HG03460 (cell line): Measurements from ENCODE around the gene KRT26.
"Not testable (repeated sequence)": the region's sequence is repeated elsewhere in the genome, so short reads cannot be mapped to it uniquely, and the experiment has no call there.

Experiments
- ATAC-seq: cut with Tn5 transposase; IDR thresholded peaks from one replicate; pipeline ENCODE4 v1.9.1; 2021; ENCODE audit not compliant: unreplicated experiment

Gene KRT26

DNA sequence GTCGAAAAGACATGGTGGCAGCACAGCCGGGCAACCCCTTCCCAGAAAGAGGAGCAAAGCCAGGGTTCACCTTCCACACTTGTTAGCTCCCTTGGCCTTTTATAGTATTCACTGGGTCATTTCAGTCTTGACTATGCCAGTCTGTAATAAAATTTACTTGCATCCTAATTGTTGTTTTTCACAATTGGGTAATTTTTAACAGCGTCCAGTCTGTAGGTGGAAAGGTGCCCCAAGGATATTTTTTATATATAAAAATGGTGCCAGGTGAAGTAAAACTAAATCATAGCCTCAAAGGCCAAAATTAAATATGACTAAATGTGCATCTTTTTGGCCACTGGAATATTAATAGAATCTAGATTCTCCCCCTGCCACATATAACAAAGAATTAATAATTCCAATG, at the start of gene KRT26:
Gene KRT26 (minus strand): TSS at position 101 of the 400 bp plus-strand sequence. CDS start 88 bp downstream, at position 13.
- ATAC-seq = no peak

DNA sequence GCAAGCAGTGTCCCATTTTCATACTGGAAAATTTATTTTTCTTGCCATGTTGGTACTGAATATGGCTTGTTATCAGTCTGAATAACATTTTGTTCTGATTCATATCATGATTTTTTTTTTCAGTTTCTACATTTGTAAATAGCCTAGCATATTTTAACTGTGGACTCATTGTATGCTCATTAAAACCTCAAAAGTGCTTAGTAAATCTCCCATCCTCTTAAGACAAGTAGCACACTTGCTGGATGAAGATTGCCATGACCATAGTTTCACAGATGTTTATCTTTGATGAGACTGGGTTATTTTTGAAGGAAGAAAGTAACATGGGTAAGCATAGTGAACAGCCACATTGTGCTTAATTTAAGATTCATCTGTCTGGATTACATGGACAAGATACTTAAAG, 49.5 kb upstream of the KRT26 start:
- no peak for ATAC-seq

DNA sequence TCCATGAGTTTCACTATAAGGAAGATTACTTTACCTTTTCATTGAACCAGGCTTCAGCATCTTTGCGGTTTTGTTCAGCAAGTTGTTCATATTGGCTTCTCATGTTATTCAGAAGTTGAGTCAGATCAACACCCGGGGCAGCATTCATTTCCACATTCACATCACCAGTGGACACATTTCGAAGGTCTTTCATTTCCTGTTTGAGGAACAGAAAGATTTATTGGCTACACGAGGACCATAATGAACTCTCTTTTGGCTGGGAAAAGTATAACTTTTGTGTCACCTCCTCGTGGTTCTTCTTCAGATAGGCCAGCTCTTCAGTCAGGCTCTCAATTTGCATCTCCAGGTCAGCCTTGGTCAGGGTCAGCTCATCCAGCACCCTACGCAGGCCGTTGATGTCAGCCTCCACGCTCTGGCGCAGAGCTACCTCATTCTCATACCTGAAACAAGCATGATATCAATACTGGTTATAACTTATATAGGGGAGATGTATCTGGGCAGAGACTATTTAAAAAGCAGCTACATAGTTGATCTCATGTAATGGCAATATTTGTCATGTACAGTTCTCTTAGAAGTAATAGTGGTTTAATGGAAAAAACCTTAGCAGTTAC, 48.3 kb upstream of the KRT26 start:
- ATAC-seq = no peak

DNA sequence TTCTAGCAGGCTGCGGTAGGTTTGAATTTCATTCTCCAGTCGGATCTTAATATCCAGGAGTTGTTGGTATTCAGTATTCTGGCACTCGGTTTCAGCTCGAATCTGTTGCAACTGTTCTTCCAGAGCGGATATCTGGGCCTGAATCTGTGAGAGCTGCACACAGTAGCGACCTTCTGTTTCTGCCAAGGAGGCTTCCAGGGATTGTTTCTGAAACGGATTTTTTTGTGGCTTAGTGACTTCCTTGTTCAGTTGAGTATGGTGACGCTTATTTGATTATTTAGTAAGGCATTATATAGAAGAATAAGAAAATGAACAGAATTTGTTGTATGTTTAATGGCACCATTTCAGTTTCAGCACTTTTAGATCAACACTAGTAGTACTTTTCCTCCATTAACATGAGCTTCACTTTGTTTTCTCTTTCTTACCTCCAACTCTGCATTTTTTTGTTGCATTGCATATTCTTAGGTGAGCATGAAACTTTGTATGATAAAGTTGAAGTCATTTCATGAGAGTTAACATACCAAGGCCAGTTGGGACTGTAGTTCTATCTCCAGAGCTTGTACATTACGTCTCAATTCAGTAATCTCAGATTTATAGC, 47.6 kb upstream of the KRT26 start:
- no peak for ATAC-seq

DNA sequence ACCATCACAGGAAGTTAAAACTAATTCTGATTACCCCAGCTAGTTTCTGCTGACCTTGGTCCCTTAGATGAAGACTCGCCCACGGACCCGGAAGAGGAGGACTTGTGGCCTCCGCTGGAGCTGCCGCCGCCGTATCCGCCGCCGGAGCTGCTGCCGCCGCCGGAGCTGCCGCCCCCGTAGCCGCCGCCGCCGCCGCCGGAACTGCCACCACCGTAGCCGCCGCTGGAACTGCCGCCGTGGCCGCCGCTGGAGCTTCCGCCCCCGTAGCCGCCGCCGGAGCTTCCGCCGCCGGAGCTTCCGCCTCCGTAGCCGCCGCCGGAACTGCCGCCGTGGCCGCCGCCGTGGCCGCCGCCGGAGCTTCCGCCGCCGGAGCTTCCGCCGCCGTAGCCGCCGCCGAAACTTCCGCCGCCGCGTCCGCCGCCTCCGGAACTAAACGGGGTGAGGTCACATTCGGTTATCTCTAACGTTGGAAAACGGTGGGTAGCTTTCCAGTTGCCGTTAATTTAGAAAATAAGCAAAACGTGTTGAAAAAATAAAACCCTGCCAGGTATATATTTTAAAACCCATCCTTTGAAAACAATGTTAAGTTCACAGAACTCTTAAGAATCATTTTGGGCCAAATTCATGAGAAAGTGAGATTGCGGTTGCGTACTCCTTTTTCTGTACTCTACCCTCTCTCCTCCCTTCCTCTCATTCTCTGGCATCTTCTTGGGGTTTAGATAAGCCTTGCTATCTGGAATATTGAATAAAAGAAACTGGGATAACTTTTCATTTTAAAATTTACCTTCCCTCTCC, 46.9 kb upstream of the KRT26 start:
- ATAC-seq = peak; percentile 76

DNA sequence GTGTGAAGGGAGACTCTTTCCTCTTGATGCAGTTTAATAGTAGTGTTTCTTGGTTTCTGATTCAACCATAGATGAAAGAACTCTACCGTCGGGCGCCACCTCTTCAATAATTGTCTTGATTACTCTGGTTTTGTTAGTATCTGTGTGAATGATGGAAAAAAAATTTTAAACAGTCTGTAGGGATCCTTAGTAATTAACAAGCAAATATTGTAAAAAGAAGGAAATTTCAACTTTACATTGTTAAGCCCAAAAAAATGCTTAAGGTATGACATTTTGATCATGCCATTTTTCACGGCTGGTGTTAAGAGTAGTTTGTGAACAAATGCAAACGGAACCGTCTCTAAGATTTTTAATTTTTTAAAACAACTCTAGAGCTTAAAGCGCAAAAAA, 46.3 kb upstream of the KRT26 start:
- ATAC-seq = no peak

GRCh38 chr17:40817103-40817682, 45.2 kb upstream of the KRT26 start:
- no peak for ATAC-seq

DNA sequence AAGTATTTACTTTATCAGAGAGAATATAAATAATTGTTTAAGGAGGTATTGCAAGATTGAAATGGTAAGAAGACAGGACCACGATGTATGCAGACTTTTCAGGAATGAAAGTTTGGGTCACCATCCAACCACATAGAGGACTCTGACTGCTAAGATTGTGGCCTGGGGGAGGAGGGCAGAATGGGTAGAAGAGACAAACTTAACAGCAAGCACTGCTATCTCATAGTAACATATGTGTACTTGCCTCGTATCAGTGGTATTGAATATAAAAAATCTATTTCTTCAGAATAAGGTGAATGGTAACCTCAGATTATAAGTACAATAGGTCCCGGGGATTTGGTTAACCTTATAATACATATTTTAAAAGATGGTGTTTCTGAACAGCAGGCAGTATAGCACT, 44.6 kb upstream of the KRT26 start:
- ATAC-seq = no peak

DNA sequence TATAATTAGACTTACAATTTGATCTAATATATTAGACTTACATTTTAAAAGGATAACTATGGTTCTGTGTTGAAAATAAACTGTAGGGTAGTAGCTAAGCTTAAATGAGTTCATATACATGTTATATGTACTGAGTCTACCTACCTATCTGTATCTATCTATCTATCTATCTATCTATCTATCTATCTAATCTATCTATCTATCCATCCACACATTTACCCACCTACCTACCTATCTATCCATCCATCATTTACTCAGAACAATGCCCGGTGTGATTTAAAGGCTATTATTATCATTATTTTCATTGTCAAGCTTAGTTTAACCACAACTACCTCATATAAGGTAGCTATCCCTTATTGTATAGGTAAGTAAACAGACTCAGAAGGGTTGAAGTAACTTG, 43.4 kb upstream of the KRT26 start:
- no peak for ATAC-seq

DNA sequence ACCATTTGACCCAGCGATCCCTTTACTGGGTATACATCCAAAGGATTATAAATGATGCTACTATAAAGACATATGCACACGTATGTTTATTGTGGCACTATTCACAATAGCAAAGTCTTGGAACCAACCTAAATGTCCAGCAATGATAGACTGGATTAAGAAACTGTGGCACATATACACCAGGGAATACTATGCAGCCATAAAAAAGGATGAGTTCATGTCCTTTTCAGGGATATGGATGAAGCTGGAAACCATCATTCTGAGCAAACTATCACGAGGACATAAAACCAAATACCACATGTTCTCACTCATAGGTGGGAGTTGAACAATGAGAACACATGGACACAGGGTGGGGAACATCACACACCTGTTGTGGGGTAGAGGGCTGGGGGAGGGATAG, 42.7 kb upstream of the KRT26 start:
- not testable (repeated sequence) for ATAC-seq

GRCh38 chr17:40813804-40814203, 41.8 kb upstream of the KRT26 start:
- ATAC-seq = no peak

GRCh38 chr17:40812639-40813038, 40.6 kb upstream of the KRT26 start:
- no peak for ATAC-seq

DNA sequence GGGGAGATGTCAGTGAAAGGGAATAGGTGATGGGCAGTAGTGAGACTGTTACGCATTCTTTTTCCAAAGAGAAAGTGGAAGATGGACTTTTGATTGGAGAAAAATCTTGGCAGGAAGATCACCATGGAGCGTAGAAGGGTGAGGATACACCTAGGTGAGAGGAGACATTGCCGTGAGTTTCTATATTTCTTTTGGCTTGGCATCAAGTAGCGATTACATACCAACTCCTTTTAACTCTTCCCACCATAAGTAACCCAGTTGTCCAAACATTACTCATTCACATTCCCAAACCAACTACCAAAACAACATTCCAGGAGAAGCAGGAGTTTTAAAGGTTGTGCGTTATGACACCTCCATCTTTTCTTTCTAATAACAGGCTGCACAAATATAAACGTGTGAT, 38.5 kb upstream of the KRT26 start:
- ATAC-seq = no peak

DNA sequence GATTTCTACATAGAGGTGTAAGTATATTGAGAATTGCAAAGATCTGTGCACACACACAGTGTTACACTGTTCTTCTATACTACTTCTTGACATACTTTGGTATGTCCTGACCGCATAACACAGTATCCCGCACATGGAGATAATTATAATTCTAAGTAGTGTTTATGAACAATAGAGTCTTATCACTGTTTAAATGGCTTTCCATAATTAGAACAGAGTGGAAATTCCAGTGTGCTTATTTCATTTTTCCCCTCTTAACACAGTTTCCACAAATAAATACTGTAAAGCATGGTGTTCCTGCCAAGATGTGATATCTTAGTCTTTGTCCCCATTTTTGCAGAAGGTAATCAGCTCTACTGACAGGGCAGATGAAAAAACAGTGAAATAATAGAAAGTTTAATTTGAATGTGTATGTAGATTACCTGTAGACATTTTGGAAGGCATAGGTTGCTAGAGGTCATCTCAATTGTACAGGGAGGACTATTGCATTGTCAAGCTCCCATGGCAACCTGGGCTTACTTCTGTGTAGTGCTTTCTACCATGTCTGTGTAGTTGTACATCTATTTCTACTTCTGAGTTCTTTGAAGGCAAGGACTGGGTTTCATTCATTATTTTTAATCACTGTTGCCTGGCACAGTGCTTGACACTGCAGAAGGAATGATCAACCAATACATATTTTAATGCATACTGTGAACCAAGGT, 37.9 kb upstream of the KRT26 start:
- ATAC-seq = no peak

GRCh38 chr17:40806131-40806530, 34.1 kb upstream of the KRT26 start:
- no peak for ATAC-seq

- no peak for ATAC-seq
Observed at GRCh38 chr17:40803617-40804082, 31.6 kb upstream of the KRT26 start.

DNA sequence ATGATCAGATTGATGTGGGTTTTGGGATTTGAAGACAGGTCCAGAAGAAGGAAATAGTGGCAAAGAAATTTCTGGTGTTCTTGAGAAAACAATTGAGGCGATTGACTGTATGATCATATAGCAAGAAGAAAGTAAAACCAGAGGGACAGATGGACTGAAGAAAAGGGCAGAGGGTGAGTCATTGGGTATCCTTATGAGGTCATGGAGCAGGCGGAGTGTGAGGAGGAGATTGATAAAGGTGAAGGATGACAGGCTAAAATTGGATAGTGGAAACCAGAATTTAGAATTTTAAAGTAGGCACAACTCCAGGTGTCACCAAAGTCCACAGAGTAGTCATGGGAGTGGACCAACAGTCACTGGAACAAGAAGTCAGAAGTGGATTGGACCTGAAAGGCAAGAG, 29.2 kb upstream of the KRT26 start:
- no peak for ATAC-seq

GRCh38 chr17:40800381-40800780, 28.4 kb upstream of the KRT26 start:
- no peak for ATAC-seq

DNA sequence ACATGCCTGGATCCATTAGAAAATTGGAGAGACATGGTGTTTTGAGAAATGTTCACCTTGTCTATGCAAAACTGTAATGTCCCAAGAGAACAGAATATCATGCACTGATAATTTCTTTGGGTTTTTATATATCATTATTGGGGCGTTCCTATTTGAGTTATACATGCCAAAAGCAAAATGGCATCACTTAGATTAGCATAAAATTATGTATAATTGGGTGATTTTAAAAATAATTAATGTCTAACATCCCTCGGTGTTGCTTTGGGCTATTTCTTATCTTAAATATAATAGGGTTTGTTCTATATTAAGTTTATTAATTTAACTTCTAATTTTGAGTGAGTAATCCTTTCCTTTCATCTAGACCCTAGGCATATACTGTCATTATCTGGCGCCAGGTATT, 27.9 kb upstream of the KRT26 start, which contains the start of gene KRT28:
Gene KRT28 (minus strand): TSS at position 101 of the 400 bp plus-strand sequence. CDS start 66 bp downstream, at position 35.
- no peak for ATAC-seq

DNA sequence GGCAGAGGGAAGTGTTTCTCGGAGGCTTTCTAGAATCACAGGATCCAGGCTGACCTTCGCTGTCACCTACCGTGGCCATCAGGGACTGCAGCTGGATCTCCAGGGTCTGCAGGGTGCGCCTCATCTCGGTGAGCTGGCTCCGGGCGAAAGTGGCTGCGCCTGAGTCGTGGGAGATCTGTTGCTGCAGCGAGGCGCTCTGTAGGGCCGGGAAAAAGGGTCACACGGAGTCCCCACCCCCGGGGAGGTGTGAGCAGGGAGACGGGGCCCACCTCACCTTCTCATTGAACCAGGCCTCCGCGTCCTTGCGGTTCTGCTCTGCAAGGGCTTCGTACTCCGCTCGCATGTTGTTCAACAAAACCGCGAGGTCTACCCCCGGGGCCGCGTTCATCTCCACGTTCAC, 24.8 kb upstream of the KRT26 start:
- ATAC-seq = no peak

DNA sequence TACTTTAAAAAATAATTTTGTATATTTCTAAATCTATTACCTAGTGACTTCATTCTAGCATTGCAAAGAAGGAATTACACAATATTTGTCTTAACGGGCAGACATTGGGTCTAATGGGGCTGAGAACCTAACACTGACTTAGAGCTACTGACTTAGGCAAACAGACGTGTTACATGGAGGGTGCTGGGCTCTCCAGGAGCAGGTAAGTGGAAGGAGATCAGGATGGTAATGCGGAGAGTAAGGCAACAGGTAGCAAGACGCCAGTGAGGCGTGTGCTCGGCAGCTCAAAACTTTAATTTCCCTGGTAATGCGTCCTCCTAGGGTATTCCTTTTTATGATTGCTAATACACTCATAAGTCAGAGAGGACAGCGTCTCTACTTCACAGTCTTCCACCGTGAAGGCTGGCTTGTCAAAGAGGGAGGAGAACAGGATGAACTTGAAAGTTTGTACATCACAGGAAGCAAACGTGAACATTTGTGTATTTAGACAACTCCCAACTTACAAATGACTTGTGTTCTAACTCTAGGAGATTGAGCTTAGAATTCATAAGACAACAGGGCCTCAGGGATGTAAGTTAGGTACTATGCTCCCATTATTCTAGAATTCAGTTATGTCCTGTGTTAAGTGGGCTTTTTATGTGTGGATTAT, 23.1 kb upstream of the KRT26 start:
- ATAC-seq = no peak
